NOMO-1 treated with dmso at 0.1 percent for 144 hours (cell line): Measurements from ENCODE around the gene ARHGEF4.
A peak's percentile ranks its signal among the peaks of the same experiment; 100 is the strongest.

Source experiments
- DNase-seq: peaks from one replicate; lab custom pipeline; 2025; ENCODE audit not compliant: unreplicated experiment; lab: John Stamatoyannopoulos, UW

The ARHGEF4 gene, protein sequence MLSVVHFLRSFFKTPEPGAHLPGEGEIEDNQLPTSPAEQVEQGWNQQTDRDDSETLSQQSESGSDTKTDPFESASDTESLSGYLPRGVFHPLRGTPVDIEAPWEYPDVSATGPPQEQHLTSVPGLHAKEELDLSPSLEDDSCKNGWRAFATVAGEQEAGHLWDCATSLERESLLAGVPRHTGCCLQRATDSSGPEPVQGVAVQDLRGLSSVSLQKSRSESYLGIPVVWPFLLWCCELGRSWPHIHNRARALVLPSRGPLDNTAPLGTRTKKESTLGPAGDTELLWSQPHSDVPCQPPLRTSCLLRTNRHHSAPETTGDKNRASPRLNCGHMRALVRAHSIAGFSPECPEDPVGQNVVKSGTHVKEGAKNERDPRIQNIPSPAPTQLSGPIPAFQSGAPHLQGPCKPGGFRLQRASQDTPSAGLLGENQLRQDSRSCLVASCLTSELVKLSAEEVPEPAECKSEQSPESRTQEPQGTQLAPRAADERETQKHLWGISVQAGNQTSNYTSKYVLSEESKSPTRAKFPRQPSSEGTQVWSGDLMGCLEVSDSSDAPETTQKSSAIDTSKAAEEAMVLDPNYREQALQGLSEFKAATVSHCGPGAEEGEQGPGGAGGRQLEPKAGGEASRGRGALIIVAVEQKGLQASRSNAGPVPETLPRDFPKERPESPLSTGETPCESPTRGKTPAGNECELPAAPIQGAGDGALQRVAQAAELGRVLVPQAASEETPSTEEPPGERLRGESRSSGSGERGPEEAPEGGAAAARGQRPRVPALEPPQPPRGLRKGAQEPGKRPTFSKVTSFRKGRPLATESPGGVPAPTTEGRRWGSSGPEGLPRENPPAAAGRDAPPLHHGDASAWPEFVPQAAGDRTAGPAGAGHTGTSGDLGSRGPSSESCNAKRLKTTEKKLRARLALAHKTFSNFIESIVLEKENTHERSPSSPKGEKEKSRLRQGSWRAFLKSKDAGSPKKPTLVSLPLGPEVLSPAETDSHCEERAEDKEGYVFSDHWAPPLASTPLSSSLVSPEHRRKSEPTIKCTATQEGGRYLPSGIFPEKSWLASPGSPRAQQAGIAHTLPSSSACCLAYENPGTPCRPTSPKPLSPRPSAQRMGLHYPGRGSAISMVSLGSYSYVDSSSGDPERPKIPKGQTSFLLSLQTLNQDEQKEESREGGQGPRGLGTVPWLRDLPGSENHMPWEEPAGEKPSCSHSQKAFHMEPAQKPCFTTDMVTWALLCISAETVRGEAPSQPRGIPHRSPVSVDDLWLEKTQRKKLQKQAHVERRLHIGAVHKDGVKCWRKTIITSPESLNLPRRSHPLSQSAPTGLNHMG (N-terminal part only)

DNA sequence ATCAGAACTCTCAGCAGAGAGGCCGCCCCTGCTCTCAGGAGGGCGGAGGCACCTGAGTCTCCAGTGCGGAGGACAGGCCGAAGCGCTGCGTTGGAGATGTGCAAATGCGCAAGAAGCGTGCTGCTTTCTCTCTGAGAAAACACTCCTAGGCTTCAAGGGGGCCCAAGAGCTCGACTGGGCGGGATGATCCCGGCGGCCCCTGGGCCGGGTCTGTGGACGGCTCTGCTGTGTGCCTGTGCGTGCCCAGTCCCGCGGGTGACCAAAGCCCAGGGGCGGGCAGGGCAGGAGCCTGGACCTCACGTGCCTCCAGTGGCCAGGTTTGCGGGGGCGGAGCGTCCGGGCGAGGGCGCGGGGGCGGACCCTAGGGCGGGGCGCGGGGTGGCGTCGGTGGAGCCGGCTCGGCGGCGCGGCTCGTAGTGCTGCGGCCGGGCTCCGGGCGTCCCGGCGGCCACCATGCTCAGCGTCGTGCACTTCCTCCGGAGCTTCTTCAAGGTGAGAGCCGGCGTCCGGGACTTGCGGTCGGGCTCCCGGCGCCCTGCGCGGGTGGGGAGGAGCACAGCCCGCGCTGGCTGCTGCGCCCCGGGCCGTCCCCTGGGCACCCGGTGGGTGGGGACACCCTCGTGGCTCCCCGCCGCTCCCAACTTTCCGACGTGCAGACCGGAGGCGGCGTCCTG, at the start of gene ARHGEF4:
ARHGEF4 (plus strand) TSS at position 414 of the 674 bp plus-strand sequence; CDS start at position 454, 40 bp downstream.
- no peak for DNase-seq

DNA sequence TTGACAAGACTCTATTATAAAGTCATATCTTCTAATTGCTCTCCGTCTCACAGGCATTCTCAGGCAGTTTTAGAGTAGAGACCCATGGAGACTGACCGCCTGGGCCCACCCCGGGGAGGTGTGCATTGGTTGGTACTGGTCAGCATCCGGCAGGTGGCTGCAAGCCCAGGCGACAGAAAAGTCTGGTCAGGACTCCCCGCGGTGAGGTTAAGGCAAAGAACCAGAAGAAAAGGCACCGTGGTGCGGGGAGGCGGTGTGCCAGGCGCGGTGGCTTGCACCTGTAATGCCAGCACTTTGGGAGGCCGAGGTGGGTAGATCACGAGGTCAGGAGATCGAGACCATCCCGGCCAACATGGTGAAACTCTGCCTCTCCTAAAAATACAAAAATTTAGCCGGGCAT, 48.9 kb upstream of the ARHGEF4 start:
- no peak for DNase-seq

GRCh38 chr2:130790312-130790711, 46.4 kb upstream of the ARHGEF4 start:
- DNase-seq, result no peak

DNA sequence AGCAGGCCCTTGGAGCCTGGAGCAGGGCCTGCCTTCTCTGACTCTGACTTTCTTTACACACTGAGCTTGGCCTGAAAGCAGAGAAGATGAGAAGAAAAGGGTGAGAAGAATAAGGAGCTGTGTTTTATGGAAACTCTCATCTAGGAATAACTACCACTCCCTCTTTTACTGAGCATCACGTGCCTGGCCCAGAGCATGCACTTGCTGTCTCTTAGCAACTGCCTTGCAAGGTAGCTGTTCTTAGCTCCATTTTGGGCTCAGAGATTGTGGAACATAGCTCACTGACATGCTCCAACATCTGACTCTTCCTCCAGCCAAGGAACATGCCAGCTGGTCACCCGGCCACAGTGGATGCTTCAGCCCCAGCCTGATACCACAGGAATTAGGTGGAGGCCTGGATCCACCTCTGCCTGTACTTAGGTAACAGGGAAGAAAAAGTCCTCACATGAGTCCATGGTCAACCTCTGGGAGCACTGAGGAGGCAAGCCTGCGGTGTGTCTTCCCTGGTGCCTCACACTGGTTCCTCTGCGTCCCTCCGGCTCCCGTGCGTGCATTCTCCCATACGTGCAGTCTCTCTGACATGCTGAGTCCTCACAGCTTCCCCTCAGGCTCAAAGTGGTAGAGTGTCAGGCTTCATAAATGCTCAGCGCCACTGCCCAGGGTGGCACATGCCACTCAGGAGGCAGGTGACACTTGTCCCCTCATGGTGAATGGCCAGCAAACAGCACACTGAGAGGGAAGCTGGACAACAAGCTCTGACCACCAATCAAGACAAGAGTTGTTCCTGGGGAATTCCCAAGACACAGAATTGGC, 45.7 kb upstream of the ARHGEF4 start:
- DNase-seq, result no peak

- DNase-seq, result no peak
Observed at GRCh38 chr2:130791617-130791939, 45.1 kb upstream of the ARHGEF4 start.

GRCh38 chr2:130795431-130795830, 41.3 kb upstream of the ARHGEF4 start:
- DNase-seq, result no peak

DNA sequence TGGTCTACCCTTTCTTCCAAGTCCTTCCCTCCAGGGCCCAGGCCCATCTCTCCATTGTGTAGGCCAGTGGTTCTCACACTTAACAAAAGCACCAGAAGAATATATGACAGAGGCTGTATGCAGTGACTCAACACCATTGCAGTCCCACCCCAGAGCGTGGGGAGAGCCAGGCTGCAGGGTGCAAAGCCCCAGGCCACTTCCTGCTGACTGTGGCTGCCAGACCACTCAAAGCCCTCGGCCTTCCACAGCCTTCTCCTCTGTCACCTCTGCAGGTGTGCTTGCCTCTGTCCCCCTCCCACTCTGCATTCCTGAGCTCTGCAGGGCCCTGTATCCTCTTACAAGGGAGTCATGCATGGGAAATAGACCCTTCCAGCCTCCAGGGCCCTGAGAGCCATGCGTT, 40.4 kb upstream of the ARHGEF4 start:
- DNase-seq, result no peak

GRCh38 chr2:130797493-130798435, 39.0 kb upstream of the ARHGEF4 start:
- peak; percentile 70 for DNase-seq

GRCh38 chr2:130798472-130799218, 38.1 kb upstream of the ARHGEF4 start:
- DNase-seq, result no peak

GRCh38 chr2:130799295-130799694, 37.4 kb upstream of the ARHGEF4 start:
- DNase-seq, result no peak

DNA sequence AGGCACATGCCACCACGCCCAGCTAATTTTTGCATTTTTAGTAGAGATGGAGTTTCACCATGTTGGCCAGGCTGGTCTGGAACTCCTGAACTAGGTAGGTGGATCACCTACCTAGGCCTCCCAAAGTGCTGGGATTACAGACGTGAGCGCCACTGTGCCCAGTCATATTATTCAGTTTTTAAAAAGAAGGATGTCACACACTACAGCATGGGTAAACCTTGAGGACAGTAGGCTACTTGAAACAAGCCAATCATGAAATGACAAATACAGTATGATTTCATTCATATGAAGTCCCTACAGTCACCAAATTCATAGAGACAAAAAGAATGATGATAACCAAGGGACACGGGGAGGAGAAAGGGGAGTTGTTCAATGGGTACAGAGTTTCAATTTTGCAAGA, 31.1 kb upstream of the ARHGEF4 start:
- DNase-seq, result no peak

- no peak for DNase-seq
Observed at GRCh38 chr2:130806370-130806769, 30.3 kb upstream of the ARHGEF4 start.

- no peak for DNase-seq
Observed at GRCh38 chr2:130807659-130808385, 28.9 kb upstream of the ARHGEF4 start.

GRCh38 chr2:130808482-130809268, 28.0 kb upstream of the ARHGEF4 start:
- DNase-seq, result no peak

- DNase-seq, result no peak
Observed at GRCh38 chr2:130810490-130810889, 26.2 kb upstream of the ARHGEF4 start.

DNA sequence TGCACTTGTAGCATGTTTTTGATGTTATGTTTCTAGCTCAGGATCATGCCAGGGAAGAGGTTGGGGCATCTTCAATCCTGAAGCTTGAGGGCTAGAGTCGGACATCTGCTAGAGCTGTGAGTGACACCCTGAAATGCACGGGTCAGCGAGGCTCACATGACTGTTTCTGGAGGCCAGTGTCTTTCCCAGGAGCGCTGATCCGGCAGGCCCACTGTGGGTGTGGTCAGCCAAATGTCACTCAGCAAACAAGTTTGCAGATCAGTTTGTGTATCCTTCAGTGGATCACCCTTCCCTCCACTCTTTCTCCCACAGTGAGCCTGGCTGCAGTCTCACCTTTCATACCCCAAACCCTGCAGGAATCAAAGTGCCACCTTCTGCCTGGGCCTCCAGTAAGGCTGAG, 23.0 kb upstream of the ARHGEF4 start:
- DNase-seq, result no peak
